DMS 273 treated with DMSO at 0.1 percent for 48 hours (cell line): ENCODE measurements around the gene OR6A2.

Experiments used
- DNase-seq: peaks from one replicate; lab custom pipeline; 2025; lab: John Stamatoyannopoulos, UW

OR6A2 gene

DNA sequence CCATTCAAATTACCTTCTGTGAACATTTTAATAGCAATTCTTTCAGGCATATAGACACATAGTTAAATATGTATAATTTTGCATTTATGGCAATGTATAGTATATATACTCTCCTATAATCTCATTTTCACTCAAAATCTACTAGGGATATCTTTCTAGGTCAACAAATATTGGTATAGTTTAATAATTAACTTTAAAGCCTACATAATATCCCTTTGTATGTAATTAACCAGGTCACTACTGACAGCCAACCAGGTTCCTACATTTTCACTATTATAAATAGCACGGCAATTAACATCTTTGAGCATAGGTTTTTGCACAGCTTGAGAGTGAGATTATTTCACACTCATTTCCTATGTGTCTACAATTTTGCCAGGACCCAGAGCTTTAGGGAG lies 43.5 kb downstream of the OR6A2 start:
- DNase-seq, result no peak

DNA sequence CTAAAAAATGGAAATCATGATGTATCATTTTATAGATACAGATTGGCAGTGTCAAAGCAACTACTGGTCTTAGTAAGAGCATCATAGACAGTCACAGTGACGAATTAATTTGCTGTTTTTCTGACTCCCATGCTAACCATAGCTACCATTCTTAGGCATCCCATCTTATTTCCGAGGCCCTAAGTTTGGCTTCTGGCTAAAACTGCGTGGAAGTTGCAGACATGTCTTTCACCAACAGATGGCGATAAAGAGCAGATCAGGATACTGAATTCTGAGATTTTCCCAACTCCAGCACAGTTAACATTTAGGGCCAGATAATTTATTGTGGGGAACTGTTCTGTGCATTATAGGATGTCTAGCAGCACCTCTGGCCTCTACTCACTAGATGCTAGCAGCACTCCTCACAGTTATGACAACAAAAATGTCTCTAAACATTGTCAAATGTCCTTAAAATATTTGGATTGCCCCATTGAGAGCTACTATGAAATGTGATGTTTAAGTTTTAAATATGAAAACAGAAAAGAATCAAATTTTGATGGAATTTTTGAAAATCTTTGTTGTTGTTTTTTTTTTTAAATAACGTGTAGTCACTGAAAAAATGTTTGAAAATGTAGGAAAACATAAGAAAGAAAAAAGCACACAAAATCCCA lies 44.1 kb downstream of the OR6A2 start:
- DNase-seq, result no peak

DNA sequence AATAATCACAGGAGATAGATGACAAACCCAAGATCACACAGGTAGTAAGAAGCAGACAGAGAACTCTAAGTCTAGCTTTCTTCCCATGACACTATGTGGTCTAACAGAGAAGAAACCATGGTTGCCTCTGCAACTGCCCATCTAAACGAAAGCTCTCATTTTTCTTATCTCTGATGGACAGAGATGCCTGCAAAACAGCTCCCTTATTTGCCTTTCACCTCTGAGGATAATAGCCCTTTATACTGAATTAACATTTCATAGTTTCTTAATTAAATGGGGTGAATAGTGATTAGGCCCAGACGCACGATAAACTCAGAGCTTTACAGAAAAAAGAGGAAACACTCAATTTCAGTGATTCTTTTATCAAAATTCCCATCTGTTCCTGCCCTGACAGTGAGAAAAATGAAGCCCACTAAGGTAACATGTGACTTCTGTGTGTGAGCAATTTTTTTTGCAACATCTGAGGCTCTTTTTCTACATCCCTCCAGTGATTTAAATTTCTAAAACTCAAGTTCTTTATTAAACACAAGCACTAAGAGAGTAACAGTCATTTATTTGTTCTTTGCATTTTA lies 52.3 kb downstream of the OR6A2 start:
- no peak for DNase-seq

DNA sequence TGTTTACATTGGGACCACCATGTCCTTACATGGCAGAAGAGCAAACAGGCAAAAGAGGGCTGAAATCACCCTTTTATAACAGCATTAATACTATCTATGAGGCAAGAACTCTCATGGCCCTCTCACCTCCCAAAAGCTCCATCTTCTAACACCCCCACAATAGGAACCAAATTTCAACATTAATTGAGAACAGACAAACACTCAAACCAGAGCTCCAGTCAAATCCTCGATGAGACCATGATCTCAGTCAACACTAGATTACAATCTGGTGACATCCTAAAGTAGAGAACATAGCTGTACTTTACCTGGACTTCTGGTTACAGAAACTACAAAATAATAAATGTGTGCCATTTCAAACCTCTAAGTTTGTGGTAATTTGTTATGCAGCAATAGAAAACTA lies 52.9 kb downstream of the OR6A2 start:
- no peak for DNase-seq

GRCh38 chr11:6746086-6746618 lies 53.3 kb downstream of the OR6A2 start:
- no peak for DNase-seq

GRCh38 chr11:6745465-6746015 lies 53.9 kb downstream of the OR6A2 start:
- no peak for DNase-seq

DNA sequence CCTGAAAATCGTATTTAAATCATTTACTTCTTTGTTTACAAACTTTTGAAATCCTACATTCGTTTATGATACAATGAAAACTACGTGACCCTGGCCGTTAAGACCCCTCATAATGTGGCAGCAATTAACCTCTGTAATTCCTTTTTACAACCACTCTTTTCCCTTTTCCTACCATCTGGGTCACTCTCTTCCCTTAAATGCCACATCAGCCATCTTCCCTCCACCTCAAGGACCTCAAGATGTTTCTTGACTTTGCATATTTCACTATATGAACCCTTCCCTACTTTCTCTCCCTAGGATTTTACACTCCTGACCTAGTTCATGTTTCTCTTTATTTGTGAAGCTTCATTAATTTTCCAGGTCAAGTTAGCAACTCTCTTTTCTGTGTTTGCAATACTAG lies 54.5 kb downstream of the OR6A2 start:
- no peak for DNase-seq

DNA sequence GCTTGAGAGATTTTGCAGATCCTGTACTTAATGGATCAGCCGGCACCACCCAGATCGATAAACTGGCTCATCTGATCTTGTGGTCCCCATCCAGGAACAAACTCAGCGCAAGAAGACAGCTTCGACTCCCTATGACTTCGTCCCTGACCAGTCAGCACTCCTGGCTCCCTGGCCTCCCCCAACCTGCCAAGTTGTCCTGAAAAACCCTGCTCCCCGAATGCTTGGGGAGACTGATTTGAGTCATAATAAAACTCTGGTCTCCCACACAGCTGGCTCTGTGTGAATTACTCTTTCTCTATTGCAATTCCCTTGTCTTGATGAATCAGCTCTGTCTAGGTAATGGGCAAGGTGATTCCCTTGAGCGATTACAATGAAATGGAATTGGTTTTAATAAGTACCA lies 57.2 kb downstream of the OR6A2 start:
- no peak for DNase-seq
